ENCODE measurements around the gene RAB7A.

DNA sequence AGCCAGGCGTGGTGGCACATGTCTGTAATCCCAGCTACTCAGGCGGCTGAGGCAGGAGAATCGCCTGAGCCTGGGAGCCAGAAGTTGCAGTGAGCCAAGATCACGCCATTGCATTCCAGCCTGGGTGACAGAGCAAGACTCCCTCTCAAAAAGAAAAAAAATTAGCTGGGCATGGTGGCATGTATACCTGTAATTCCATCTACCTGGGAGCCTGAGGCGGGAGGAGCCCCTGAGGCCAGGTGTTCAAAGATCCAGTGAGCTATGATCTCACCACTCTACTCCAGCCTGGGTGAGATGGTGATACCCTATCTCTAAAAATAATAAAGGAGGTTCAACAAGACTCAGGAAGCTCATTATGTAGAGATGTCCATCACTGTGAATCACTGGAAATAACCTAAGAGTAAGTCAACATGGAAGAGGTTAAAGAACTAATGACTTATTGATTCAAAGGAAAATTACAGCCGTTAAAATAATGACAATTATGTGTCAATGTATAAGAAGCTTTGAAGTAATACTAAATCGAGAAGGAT, 19.8 kb upstream of the RAB7A start:
- TF ChIP-seq MXI1 (IDR thresholded peaks at IDR 0.05; ENCODE audit: borderline replicate concordance, low read depth, low read length) (no peak), FOS (IDR thresholded peaks at IDR 0.05; ENCODE audit: low read depth, low read length) (no peak), BHLHE40 (IDR thresholded peaks at IDR 0.05; ENCODE audit: low read depth, low read length) (no peak), USF2 (IDR thresholded peaks at IDR 0.05; ENCODE audit: low read depth, low read length) (no peak), POLR2A (IDR thresholded peaks at IDR 0.05; ENCODE audit: low read depth, low read length) (no peak), RCOR1 (IDR thresholded peaks at IDR 0.05; ENCODE audit: insufficient replicate concordance, low read length) (no peak)
- TF ChIP-seq, protein P1, sequence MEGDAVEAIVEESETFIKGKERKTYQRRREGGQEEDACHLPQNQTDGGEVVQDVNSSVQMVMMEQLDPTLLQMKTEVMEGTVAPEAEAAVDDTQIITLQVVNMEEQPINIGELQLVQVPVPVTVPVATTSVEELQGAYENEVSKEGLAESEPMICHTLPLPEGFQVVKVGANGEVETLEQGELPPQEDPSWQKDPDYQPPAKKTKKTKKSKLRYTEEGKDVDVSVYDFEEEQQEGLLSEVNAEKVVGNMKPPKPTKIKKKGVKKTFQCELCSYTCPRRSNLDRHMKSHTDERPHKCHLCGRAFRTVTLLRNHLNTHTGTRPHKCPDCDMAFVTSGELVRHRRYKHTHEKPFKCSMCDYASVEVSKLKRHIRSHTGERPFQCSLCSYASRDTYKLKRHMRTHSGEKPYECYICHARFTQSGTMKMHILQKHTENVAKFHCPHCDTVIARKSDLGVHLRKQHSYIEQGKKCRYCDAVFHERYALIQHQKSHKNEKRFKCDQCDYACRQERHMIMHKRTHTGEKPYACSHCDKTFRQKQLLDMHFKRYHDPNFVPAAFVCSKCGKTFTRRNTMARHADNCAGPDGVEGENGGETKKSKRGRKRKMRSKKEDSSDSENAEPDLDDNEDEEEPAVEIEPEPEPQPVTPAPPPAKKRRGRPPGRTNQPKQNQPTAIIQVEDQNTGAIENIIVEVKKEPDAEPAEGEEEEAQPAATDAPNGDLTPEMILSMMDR (conservative IDR thresholded peaks at IDR 0.05; ENCODE audit: low read depth, low read length): no peak
- TF ChIP-seq, protein P2, sequence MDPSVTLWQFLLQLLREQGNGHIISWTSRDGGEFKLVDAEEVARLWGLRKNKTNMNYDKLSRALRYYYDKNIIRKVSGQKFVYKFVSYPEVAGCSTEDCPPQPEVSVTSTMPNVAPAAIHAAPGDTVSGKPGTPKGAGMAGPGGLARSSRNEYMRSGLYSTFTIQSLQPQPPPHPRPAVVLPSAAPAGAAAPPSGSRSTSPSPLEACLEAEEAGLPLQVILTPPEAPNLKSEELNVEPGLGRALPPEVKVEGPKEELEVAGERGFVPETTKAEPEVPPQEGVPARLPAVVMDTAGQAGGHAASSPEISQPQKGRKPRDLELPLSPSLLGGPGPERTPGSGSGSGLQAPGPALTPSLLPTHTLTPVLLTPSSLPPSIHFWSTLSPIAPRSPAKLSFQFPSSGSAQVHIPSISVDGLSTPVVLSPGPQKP (IDR thresholded peaks at IDR 0.05; ENCODE audit: borderline replicate concordance, low read depth, low read length): no peak
